Thymus (tissue), 14 donors: Measurements from ENCODE around the gene ZNF227. TPM values are rescaled to one million over a fixed set of nuclear protein-coding genes. Genes with fewer than 3 reads are reported as not detected.
"Not testable (repeated sequence)": the region's sequence is repeated elsewhere in the genome, so short reads cannot be mapped to it uniquely, and the experiment has no call there.

ENCODE experiments used
- DNase-seq, 9 donors: peaks; one replicate each; pipeline ENCODE4 v3.0.0-alpha.2; 2013; ENCODE audit warnings: low spot score in 9 of 9, low read depth in 6 of 9, missing footprints in 1 of 9
- H3K27ac ChIP-seq, 2 donors: one replicate each; pipeline ENCODE4 v1.5.1; 2013; ENCODE audit warnings: control low read depth in 1 of 2, low read depth in 1 of 2, low read length in 1 of 2, mild to moderate bottlenecking in 1 of 2, moderate library complexity in 1 of 2
- H3K27me3 ChIP-seq, 2 donors: one replicate each; pipeline ENCODE4 v1.5.1; 2013; ENCODE audit warnings: low read length in 1 of 2; ENCODE audit not compliant: control insufficient read depth in 2 of 2, insufficient read depth in 1 of 2
- H3K36me3 ChIP-seq, 2 donors: one replicate each; pipeline ENCODE4 v1.5.1; 2013; ENCODE audit warnings: low read length in 1 of 2, mild to moderate bottlenecking in 1 of 2, moderate library complexity in 1 of 2; ENCODE audit not compliant: control insufficient read depth in 2 of 2, insufficient read depth in 2 of 2
- H3K4me1 ChIP-seq, 2 donors: one replicate each; pipeline ENCODE4 v1.5.1; 2013; ENCODE audit warnings: low read length in 2 of 2; ENCODE audit not compliant: control insufficient read depth in 2 of 2, insufficient read depth in 2 of 2
- H3K4me3 ChIP-seq, 2 donors: one replicate each; pipeline ENCODE4 v1.5.1; 2013; ENCODE audit warnings: low read length in 2 of 2, control low read depth in 1 of 2, mild to moderate bottlenecking in 1 of 2
- H3K9me3 ChIP-seq, 2 donors: one replicate each; pipeline ENCODE4 v1.5.1; 2013; ENCODE audit warnings: low read length in 1 of 2, mild to moderate bottlenecking in 1 of 2; ENCODE audit not compliant: control insufficient read depth in 2 of 2, insufficient read depth in 1 of 2
- WGBS: extraction: QIAGEN DNeasy Blood & Tissue Kit; methylation state at CpG from one replicate; pipeline ENCODE4 v1.1.7; 2013; 5-methylcytosine and 5-hydroxymethylcytosine counted together
- long read RNA-seq, 10 donors: transcript quantifications; one replicate each; lab custom pipeline, GENCODE V29; 2026
- polyA plus RNA-seq: library from polyadenylated mRNA; stranded (reverse); fragments of 200-250 nt; gene quantifications from one replicate; pipeline ENCODE4 v1.2.3, GENCODE V29; 2013
- total RNA-seq: library from RNA; stranded (reverse); fragments of 120-200 nt; gene quantifications from one replicate; pipeline ENCODE4 v1.2.4, GENCODE V29; 2013
- donor health status: healthy.

ZNF227 gene
- total RNA-seq (23.8 TPM), polyA plus RNA-seq (10.7 TPM)
- long read RNA-seq, donor 1: 0 reads
- long read RNA-seq, donor 2, partial matches to known transcripts: 0 of 2 reads
- long read RNA-seq, donor 2, other reads (novel, unspliced or antisense): 0 of 2 reads
- long read RNA-seq, donor 3, partial matches to known transcripts: 0 of 2 reads
- long read RNA-seq, donor 3, other reads (novel, unspliced or antisense): 0 of 2 reads
- long read RNA-seq, donor 4, partial matches to known transcripts: 0 of 1 reads
- long read RNA-seq, donor 4, other reads (novel, unspliced or antisense): 0 of 1 reads
- long read RNA-seq, donor 5, partial matches to known transcripts: 0 of 2 reads
- long read RNA-seq, donor 5, other reads (novel, unspliced or antisense): 0 of 2 reads
- long read RNA-seq, donor 6: 0 reads
- long read RNA-seq, donor 7, partial matches to known transcripts: 0 of 3 reads
- long read RNA-seq, donor 7, other reads (novel, unspliced or antisense): 0 of 3 reads
- long read RNA-seq, donor 8, partial matches to known transcripts: 0 of 1 reads
- long read RNA-seq, donor 8, other reads (novel, unspliced or antisense): 0 of 1 reads
- long read RNA-seq, donor 9, partial matches to known transcripts: 0 of 3 reads
- long read RNA-seq, donor 9, other reads (novel, unspliced or antisense): 0 of 3 reads
- long read RNA-seq, donor 10, partial matches to known transcripts: 0 of 2 reads
- long read RNA-seq, donor 10, other reads (novel, unspliced or antisense): 0 of 2 reads

DNA sequence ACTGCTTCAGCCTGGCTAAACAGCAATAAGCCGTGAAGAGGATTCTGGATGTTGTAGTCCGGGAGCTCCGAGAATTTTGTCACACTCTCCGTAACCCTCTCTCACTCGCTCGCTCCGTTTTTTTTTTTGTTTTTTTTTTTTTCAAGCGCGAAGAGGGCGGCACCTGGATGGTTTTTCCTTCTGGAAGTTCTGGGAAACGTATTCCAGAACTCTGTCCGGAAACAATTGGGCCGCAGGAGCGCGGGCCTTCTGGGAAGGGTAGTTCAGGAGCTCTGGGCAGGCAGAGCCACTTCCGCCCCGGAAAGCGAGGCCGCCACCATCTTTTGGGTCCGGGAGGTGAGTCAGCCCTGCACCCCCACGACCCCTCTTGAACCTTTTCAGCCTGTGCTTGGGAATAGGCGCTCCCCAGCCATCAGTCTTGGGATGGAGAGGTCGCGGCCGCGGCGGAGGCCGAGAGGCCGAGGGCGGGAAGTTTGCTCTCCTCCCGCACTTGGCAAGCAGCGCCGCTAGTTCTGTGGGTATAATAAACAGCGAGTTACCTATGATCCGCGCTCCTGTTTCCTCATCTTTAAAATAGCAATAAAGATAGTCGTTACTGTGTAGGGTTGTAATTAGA is at the start of gene ZNF227:
ZNF227 (plus strand) TSS at position 283 of the 616 bp plus-strand sequence. CDS start 5,261 bp downstream, outside the sequence.
- peak within 1 kb of the TSS; percentile 44 to 65 for H3K27ac ChIP-seq
- peaks cover 0 to 10% of the 10 kb centered on the region in 2 donors for H3K4me1 ChIP-seq
- peaks cover 7 to 10% of the 10 kb centered on the region in 2 donors for H3K36me3 ChIP-seq
- WGBS: under 1% methylated on average over 37 of the region's 37 CpGs
- peak within 1 kb of the TSS; percentile 68 to 89 for H3K4me3 ChIP-seq
- peak; percentile 65 to 91 (median 79) for DNase-seq
- H3K27me3 ChIP-seq: no peaks in the 10 kb centered on the region
- H3K9me3 ChIP-seq: no peaks in the 10 kb centered on the region

DNA sequence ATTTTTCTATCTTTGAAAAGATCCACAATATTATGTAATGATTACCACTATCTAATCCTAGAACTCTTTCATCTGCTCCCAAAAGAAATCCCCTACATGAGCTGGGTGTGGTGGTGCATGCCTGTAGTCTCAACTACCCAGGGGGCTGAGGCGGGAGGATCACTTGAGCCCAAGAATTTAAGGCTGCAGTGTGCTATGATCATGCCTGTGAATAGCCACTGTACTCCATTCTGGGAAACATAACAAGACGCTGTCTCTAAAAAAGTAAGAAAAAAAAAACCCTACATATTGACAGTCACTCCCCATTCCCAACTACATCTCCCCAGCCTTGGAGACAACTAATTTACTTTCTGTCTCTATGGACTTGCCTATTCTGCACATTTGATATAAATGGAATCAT is 48.5 kb upstream of the ZNF227 start:
- H3K9me3 ChIP-seq: peaks cover 2 to 4% of the 10 kb centered on the region in 2 donors
- peaks cover 3 to 7% of the 10 kb centered on the region in 2 donors for H3K4me1 ChIP-seq
- H3K27ac ChIP-seq: no peak overlapping the region
- H3K27me3 ChIP-seq: no peaks in the 10 kb centered on the region
- H3K36me3 ChIP-seq: peaks cover 9 to 15% of the 10 kb centered on the region in 2 donors
- WGBS: 97% methylated on average over 2 of the region's 2 CpGs
- no peak overlapping the region for H3K4me3 ChIP-seq
- DNase-seq: no peak

DNA sequence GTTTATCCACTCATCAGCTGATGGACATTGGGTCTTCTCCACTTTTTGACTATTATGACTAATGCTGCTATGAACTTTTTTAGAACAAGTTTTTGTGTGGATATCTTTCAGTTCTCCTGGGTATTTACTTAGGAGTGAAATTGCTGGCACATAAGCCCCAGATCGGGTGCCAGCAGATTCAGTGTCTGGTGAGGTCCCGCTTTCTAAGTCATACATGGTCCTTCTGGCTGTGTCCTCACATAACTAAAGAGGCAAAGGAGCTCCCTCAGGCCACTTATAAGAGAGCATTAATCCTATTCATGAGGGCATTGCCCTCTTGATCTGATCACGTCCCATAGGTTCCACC is 48.0 kb upstream of the ZNF227 start:
- H3K27ac ChIP-seq: peak overlapping the region in 1 of 2 donors; percentile 91
- WGBS: 75% methylated on average over 3 of the region's 3 CpGs

DNA sequence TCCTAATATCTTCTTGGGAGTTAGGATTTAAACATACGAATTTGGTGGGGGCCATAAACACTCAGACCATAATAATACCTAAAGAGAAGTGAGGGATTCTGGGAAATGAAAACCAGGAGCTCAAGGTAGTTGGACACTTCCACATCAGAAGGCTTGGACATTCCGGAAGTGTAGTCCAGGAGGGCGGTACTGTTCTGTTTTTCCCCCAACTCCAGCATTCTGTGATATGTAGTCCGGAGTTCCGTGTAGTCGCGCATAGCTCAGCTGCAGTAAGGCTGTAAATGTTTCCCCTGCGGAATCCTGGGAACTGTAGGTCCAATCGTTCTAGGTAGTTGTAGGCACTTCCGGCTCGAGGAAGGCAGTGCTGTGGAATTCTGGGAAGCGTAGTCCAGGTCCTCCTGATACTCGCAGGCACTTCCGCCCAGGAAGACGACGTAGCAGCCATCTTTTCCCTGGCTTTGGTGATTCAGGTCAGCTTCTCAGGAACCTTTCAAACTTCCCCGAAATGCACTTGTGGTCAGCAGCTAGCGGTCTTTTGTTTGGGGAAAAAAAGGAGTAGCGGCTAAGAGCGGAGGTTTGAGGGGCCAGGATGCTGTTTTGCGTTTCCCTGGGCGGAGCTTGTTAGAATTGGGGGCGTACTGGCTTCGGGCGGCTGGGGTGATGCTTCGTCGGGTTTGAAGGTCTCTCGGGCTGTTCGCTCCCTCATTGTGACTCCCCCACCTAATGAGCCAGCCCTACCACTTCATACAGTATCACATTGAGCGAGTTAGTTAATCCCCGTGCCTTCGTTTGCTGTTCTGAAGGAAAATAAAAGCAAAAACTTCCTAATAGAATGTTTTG is 47.4 kb upstream of the ZNF227 start, which contains the start of gene ZNF226:
ZNF226 (plus strand) TSS at position 428 of the 840 bp plus-strand sequence. CDS start 4,981 bp downstream, outside the sequence.
- peaks cover 14 to 22% of the 10 kb centered on the region in 2 donors for H3K36me3 ChIP-seq
- peak within 1 kb of the TSS; percentile 88 to 91 for H3K27ac ChIP-seq
- no peaks in the 10 kb centered on the region for H3K27me3 ChIP-seq
- under 1% methylated on average over 32 of the region's 32 CpGs for WGBS
- peak; percentile 85 to 96 (median 89) for DNase-seq
- peaks cover 0 to 2% of the 10 kb centered on the region in 2 donors for H3K9me3 ChIP-seq
- H3K4me3 ChIP-seq: peak within 1 kb of the TSS; percentile 77 to 83
- peaks cover 5 to 7% of the 10 kb centered on the region in 2 donors for H3K4me1 ChIP-seq

More for the DNA sequence above, 48.0 kb upstream of the ZNF227 start:
- Histone ChIP-seq H3K27me3 (no peaks in the 10 kb centered on the region), H3K36me3 (peaks cover 9 to 16% of the 10 kb centered on the region in 2 donors), H3K4me3 (peak overlapping the region; percentile 77 to 83), H3K9me3 (peaks cover under 1 to 2% of the 10 kb centered on the region in 2 donors), H3K4me1 (peaks cover 3 to 7% of the 10 kb centered on the region in 2 donors)
- DNase-seq: no peak

DNA sequence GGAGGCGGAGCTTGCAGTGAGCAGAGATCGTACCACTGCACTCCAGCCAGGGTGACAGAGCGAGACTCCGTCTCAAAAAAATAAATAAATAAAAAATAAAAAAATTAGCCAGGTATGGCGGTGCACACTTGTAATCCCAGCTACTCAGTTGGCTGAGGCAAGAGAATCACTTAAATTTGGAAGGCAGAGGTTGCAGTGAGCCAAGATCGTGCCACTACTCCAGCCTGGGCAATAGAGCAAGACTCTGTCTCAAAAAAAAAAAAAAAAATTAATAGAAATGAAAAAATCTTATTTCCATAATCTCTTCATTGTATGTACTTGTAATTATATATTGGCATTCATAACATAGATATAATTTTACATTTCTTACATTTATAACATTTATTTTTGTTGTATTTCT is 41.7 kb upstream of the ZNF227 start:
- DNase-seq, H3K27ac ChIP-seq, H3K4me3 ChIP-seq, H3K9me3 ChIP-seq, H3K27me3 ChIP-seq, H3K4me1 ChIP-seq: not testable (repeated sequence)
- 99% methylated on average over 6 of the region's 6 CpGs for WGBS
- H3K36me3 ChIP-seq: peaks cover 45 to 69% of the 10 kb centered on the region in 2 donors

DNA sequence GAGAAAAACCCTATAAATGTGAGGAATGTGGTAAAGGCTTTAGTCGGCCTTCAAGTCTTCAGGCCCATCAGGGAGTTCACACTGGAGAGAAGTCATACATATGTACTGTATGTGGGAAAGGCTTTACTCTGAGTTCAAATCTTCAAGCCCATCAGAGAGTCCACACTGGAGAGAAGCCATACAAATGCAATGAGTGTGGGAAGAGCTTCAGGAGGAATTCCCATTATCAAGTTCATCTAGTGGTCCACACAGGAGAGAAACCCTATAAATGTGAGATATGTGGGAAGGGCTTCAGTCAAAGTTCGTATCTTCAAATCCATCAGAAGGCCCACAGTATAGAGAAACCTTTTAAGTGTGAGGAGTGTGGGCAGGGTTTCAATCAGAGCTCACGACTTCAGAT is 35.7 kb upstream of the ZNF227 start:
- H3K36me3 ChIP-seq: peaks cover 38 to 56% of the 10 kb centered on the region in 2 donors
- WGBS: 97% methylated on average over 3 of the region's 3 CpGs

DNA sequence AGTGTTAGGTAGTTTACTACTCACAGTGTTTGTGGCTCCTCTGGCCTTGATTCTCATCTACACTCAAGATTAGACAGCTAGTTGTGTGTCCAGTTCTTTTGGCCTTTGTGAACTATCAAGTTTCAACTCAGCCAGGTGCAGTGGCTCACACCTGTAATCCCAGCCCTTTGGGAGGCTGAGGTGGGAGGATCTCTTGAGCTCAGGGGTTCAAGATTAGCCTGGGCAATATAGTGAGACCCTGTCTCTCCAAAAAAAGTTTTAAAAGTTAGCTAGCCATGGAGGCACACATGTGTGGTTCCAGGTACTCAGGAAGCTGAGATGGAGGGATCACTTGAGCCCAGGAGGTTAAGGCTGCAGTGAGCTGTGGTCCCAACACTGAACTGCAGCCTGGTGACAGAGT is 31.4 kb upstream of the ZNF227 start:
- H3K4me1 ChIP-seq: no peaks in the 10 kb centered on the region
- no peak overlapping the region for H3K27ac ChIP-seq
- no peaks in the 10 kb centered on the region for H3K27me3 ChIP-seq
- no peak for DNase-seq
- H3K36me3 ChIP-seq: peaks cover 10 to 13% of the 10 kb centered on the region in 2 donors
- H3K9me3 ChIP-seq: peaks cover 6 to 15% of the 10 kb centered on the region in 2 donors
- H3K4me3 ChIP-seq: no peak overlapping the region

More for the DNA sequence above, 35.7 kb upstream of the ZNF227 start:
- Histone ChIP-seq H3K4me3 (no peak overlapping the region), H3K9me3 (peaks cover 11 to 19% of the 10 kb centered on the region in 2 donors), H3K27ac (no peak overlapping the region), H3K4me1 (no peaks in the 10 kb centered on the region), H3K27me3 (no peaks in the 10 kb centered on the region)
- DNase-seq: no peak

DNA sequence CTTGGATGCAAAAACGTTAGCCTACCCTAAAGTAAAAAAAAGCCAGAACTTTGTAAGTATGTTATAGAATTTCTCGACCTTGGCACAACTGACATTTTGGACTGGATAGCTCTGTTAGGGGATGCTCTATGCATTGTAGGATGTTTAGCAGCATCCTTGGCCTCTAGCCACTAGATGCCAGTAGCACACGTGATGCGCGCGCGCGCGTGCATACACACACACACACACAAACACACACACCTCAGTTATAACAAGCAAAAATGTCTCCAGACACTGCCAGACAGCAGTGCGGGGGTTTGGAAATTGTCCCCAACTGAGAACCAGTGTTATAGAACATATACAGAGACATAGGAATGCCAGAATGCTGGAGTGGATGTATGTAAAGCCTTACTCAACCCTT is 30.2 kb upstream of the ZNF227 start:
- no peaks in the 10 kb centered on the region for H3K27me3 ChIP-seq
- H3K36me3 ChIP-seq: peaks cover 0 to 2% of the 10 kb centered on the region in 2 donors
- WGBS: 85% methylated on average over 10 of the region's 10 CpGs
- H3K27ac ChIP-seq: no peak overlapping the region
- no peak for DNase-seq
- H3K4me3 ChIP-seq: no peak overlapping the region
- no peaks in the 10 kb centered on the region for H3K4me1 ChIP-seq
- H3K9me3 ChIP-seq: peaks cover 0 to 15% of the 10 kb centered on the region in 2 donors
